Lung (tissue), 12 donors: ENCODE results near the gene PRKAR1B. TPM values are rescaled to one million over a fixed set of nuclear protein-coding genes. Genes with fewer than 3 reads are reported as not detected.

ENCODE experiments used
- ATAC-seq: fragments of 200-7000 bp; cut with Tn5 transposase; one replicate; pipeline ENCODE4 v1.9.1; 2020; ENCODE audit warnings: moderate number of reproducible peaks; ENCODE audit not compliant: insufficient read depth, low FRiP score
- DNase-seq, 3 donors: peaks; one replicate each; pipeline ENCODE4 v3.0.0-alpha.2; 2013 to 2017
- H3K27ac ChIP-seq, 2 donors: one replicate each; pipeline ENCODE4 v1.5.1; 2013; ENCODE audit warnings: mild to moderate bottlenecking in 2 of 2, moderate library complexity in 2 of 2, control low read depth in 1 of 2, inconsistent platforms in 1 of 2, low read depth in 1 of 2, low read length in 1 of 2
- H3K27me3 ChIP-seq, 3 donors: one replicate each; pipeline ENCODE4 v1.5.1; 2013; ENCODE audit warnings: low read length in 2 of 3; ENCODE audit not compliant: control insufficient read depth in 3 of 3, insufficient read depth in 3 of 3
- H3K36me3 ChIP-seq, 4 donors: one replicate each; pipeline ENCODE4 v1.5.1; 2013; ENCODE audit warnings: low read length in 4 of 4, mild to moderate bottlenecking in 1 of 4, moderate library complexity in 1 of 4; ENCODE audit not compliant: control insufficient read depth in 4 of 4, insufficient read depth in 4 of 4
- H3K4me1 ChIP-seq, 5 donors: one replicate each; pipeline ENCODE4 v1.5.1; 2013; ENCODE audit warnings: low read length in 5 of 5, mild to moderate bottlenecking in 2 of 5, moderate library complexity in 1 of 5; ENCODE audit not compliant: control insufficient read depth in 5 of 5, insufficient read depth in 5 of 5
- H3K4me3 ChIP-seq: one replicate; pipeline ENCODE4 v1.5.1; 2013; ENCODE audit warnings: mild to moderate bottlenecking, control low read depth, moderate library complexity
- H3K9ac ChIP-seq, 2 donors: one replicate each; pipeline ENCODE4 v1.5.1; 2013; ENCODE audit warnings: low read length in 2 of 2, control low read depth in 1 of 2; ENCODE audit not compliant: insufficient read depth in 1 of 2
- H3K9me3 ChIP-seq, 4 donors: one replicate each; pipeline ENCODE4 v1.5.1; 2013; ENCODE audit warnings: low read length in 3 of 4, mild to moderate bottlenecking in 1 of 4, moderate library complexity in 1 of 4; ENCODE audit not compliant: control insufficient read depth in 4 of 4, insufficient read depth in 3 of 4
- CTCF ChIP-seq: IDR thresholded peaks from 2 replicates; pipeline ENCODE4 v1.5.1; 2012; ENCODE audit warnings: mild to moderate bottlenecking; ENCODE audit errors: control extremely low read depth, extremely low read depth
- WGBS, 2 donors: extraction: QIAGEN DNeasy Blood & Tissue Kit; methylation state at CpG; one replicate each; pipeline ENCODE4 v1.1.7; 2013; 5-methylcytosine and 5-hydroxymethylcytosine counted together
- polyA plus RNA-seq, 2 donors: library from polyadenylated mRNA; stranded (reverse); fragments of 200-250 nt; gene quantifications; one replicate each; pipeline ENCODE4 v1.2.1, GENCODE V29; 2013
- total RNA-seq, 2 donors: library from RNA; depleted of rRNA in 1 of 2; stranded (reverse); fragments of >200 nt in 1 of 2; gene quantifications; one replicate each; pipeline ENCODE4 v1.2.1, GENCODE V29; 2014 to 2021
- donor health status: control.
- donor health status: control.
- donor health status: Bipolar disorder and iron deficiency.
- donor health status: healthy.
- donor health status: DM: yes; HTN: yes; CAD: no.

PRKAR1B gene
- total and polyA plus RNA-seq, 4 donors: 11.3 to 32.0 (median 16.3) TPM

DNA sequence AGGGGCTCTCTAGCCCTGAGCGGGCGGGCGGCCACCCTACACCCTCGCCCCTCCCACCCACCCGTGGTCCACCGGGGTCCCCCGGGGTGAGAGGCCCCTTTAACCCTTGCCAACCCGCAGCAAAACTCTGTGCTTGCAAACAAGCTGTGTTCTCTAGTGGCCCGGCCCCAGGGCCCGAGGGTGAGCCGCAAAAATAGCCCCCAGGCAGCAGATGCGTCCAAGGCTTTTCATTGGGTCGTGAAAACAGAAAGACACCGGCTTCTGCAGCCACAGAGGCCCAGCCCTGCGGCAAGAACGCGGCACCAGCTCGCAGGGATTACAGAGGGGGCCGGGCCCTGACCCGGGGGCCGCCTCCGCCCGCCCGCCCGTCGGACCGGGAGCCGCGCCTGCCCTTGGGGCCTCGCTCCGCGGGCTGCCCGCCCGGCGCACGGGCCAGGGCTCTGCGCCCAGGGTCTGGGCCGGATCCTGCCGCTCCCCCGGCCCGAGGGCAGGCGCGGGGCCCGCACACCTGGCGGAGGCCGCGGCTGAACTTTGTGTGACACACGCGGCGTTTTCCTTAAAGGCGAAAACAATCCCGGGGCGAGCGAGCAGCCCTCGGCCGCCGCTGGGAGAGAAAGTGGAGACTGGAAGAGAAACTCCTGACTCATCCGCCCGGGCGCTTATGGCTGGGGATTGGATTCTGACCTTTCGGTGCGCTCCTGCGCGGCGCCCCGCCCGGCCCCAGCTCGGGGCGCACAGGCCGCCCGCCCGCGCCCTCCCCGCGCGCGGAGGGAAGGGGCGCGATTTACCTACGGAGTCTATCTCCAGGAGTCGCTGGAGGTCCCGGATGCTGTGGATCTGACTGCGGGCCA lies 210.2 kb downstream of the PRKAR1B start:
- Histone ChIP-seq H3K9me3 (no peaks in the 10 kb centered on the region), H3K36me3 (peaks cover 0 to 6% (median 0%) of the 10 kb centered on the region in 4 donors), H3K27ac (peak overlapping the region; percentile 60 to 92), H3K4me1 (peaks cover 10 to 34% (median 16%) of the 10 kb centered on the region in 5 donors), H3K27me3 (peaks cover 0 to 16% (median 14%) of the 10 kb centered on the region in 3 donors), H3K4me3 (peak overlapping the region; percentile 77), H3K9ac (no peak overlapping the region)
- 3 to 6% methylated on average over 60 to 83 of the region's 83 CpGs for whole genome bisulfite sequencing, 2 donors
- DNase-seq (peak in 1 of 3 donors; percentile 41), ATAC-seq (no peak)
- no peak for TF ChIP-seq CTCF

DNA sequence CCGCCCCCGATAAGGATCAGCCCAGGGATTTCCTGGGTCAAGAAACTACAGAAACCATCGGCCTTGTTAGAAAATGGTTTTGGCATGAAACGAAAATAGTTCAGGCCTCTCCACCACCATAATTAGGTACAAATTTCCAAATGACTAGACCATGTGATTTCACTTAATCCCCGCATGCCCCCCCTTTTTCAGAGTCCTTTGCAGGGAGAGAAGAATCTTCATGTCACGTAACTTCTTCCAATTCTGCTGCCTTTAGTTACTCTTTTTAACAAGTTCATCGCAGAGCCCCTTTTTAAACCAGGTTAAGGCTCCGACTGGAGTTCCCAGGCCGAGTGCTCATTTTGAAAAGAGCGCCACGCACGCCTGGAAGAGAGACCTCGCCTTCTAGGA lies 210.9 kb downstream of the PRKAR1B start:
- 39 to 63% methylated on average over 13 of the region's 13 CpGs for WGBS, 2 donors
- DNase-seq (peak; percentile 38 to 71 (median 68)), ATAC-seq (no peak)
- Histone ChIP-seq H3K9ac (no peak overlapping the region), H3K4me3 (no peak overlapping the region), H3K27me3 (peaks cover 0 to 12% (median 10%) of the 10 kb centered on the region in 3 donors), H3K4me1 (peaks cover 10 to 30% (median 13%) of the 10 kb centered on the region in 5 donors), H3K9me3 (no peaks in the 10 kb centered on the region), H3K36me3 (peaks cover 0 to 11% (median 0%) of the 10 kb centered on the region in 4 donors), H3K27ac (no peak overlapping the region)
- TF ChIP-seq CTCF: no peak

GRCh38 chr7:515628-516027 lies 211.5 kb downstream of the PRKAR1B start:
- DNase-seq: no peak
- ATAC-seq: no peak
- H3K9ac ChIP-seq: no peak overlapping the region
- H3K27ac ChIP-seq: peak overlapping the region in 1 of 2 donors; percentile 51
- H3K4me3 ChIP-seq: no peak overlapping the region
- H3K27me3 ChIP-seq: peaks cover 0 to 8% (median 7%) of the 10 kb centered on the region in 3 donors
- no peaks in the 10 kb centered on the region for H3K9me3 ChIP-seq
- TF ChIP-seq CTCF: no peak
- 80 to 81% methylated on average over 10 of the region's 10 CpGs for WGBS, 2 donors
- peaks cover 0 to 15% (median 0%) of the 10 kb centered on the region in 4 donors for H3K36me3 ChIP-seq
- peaks cover 10 to 27% (median 13%) of the 10 kb centered on the region in 5 donors for H3K4me1 ChIP-seq
